Keratinocyte (primary cell): ENCODE data around the gene OR10J5.

Source experiments
- EZH2 ChIP-seq: IDR thresholded peaks from one replicate; pipeline ENCODE4 v1.6.1; 2012; ENCODE audit warnings: inconsistent platforms, mild to moderate bottlenecking, low read length, moderate library complexity
- TF ChIP-seq, protein P1 (sequence below), 3 experiments: IDR thresholded peaks in 1 of 3; conservative IDR thresholded peaks in 1 of 3; optimal IDR thresholded peaks in 1 of 3; 2 replicates in 2 of 3; 3 replicates in 1 of 3; pipeline versions ENCODE3 to v1.5.1; 2011; ENCODE audit warnings: low read length in 3 of 3, mild to moderate bottlenecking in 3 of 3, moderate library complexity in 2 of 3, control low read depth in 1 of 3, inconsistent platforms in 1 of 3; ENCODE audit not compliant: insufficient read depth in 2 of 3; ENCODE audit errors: extremely low read depth in 1 of 3

DNA sequence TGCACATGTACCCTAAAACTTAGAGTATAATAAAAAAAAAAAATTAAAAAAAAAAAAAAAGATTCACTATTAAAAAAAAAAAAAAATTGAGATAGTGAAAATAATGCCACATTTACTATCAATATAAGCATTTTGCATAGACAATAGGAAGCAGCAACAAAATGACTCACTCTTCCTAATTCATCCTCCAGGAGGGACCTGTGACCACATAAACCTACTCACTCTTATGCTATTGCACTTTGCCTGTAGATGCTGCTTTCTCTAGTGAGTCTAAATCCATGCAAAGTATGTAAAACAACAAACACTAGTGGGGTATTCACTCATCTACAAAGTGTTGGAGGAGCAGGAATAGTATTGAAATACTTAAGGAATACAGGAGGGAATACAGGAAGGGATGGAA, 2.9 kb downstream of the OR10J5 start:
- TF ChIP-seq, protein P1, sequence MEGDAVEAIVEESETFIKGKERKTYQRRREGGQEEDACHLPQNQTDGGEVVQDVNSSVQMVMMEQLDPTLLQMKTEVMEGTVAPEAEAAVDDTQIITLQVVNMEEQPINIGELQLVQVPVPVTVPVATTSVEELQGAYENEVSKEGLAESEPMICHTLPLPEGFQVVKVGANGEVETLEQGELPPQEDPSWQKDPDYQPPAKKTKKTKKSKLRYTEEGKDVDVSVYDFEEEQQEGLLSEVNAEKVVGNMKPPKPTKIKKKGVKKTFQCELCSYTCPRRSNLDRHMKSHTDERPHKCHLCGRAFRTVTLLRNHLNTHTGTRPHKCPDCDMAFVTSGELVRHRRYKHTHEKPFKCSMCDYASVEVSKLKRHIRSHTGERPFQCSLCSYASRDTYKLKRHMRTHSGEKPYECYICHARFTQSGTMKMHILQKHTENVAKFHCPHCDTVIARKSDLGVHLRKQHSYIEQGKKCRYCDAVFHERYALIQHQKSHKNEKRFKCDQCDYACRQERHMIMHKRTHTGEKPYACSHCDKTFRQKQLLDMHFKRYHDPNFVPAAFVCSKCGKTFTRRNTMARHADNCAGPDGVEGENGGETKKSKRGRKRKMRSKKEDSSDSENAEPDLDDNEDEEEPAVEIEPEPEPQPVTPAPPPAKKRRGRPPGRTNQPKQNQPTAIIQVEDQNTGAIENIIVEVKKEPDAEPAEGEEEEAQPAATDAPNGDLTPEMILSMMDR (optimal IDR thresholded peaks at IDR 0.05 in 1 of 3, IDR thresholded peaks at IDR 0.05 in 1 of 3, conservative IDR thresholded peaks at IDR 0.05 in 1 of 3; ENCODE audit: extremely low read depth in 1 of 3, insufficient read depth in 2 of 3, low read length in 3 of 3), result no peak
- TF ChIP-seq EZH2, result no peak
